Liver (tissue), 9 donors: ENCODE data around the gene CD55. TPM values are rescaled to one million over a fixed set of nuclear protein-coding genes. Genes with fewer than 3 reads are reported as not detected.

ENCODE experiments used
- DNase-seq: peaks from one replicate; pipeline ENCODE4 v3.0.0-alpha.2; 2017; ENCODE audit warnings: low spot score
- H3K27ac ChIP-seq, 2 donors: one replicate each; pipeline ENCODE4 v1.7.0; 2013; ENCODE audit warnings: inconsistent platforms in 2 of 2, low read length in 2 of 2, control low read depth in 1 of 2, low read depth in 1 of 2, mild to moderate bottlenecking in 1 of 2
- H3K27me3 ChIP-seq, 4 donors: one replicate each; pipeline versions ENCODE4 v1.6.1 to v1.7.0; 2013; ENCODE audit warnings: low read length in 3 of 4, inconsistent platforms in 1 of 4, mild to moderate bottlenecking in 1 of 4, moderate library complexity in 1 of 4; ENCODE audit not compliant: control insufficient read depth in 4 of 4, insufficient read depth in 4 of 4
- H3K36me3 ChIP-seq, 4 donors: one replicate each; pipeline versions ENCODE4 v1.6.1 to v1.7.0; 2013; ENCODE audit warnings: low read length in 3 of 4, mild to moderate bottlenecking in 3 of 4, low read depth in 1 of 4, moderate library complexity in 1 of 4; ENCODE audit not compliant: control insufficient read depth in 4 of 4, insufficient read depth in 3 of 4
- H3K4me1 ChIP-seq, 4 donors: one replicate each; pipeline versions ENCODE4 v1.6.1 to v1.7.0; 2013; ENCODE audit warnings: low read length in 3 of 4, mild to moderate bottlenecking in 3 of 4, moderate library complexity in 1 of 4; ENCODE audit not compliant: control insufficient read depth in 4 of 4, insufficient read depth in 4 of 4
- H3K4me3 ChIP-seq, 3 donors: one replicate each; pipeline versions ENCODE4 v1.6.1 to v1.7.0; 2013; ENCODE audit warnings: low read length in 3 of 3, control low read depth in 1 of 3, low read depth in 1 of 3, mild to moderate bottlenecking in 1 of 3
- H3K9ac ChIP-seq, 2 donors: one replicate each; pipeline ENCODE4 v1.7.0; 2013; ENCODE audit warnings: low read length in 2 of 2, mild to moderate bottlenecking in 2 of 2, moderate library complexity in 2 of 2, control low read depth in 1 of 2, low read depth in 1 of 2
- H3K9me3 ChIP-seq, 4 donors: one replicate each; pipeline versions ENCODE4 v1.6.1 to v1.7.0; 2013; ENCODE audit warnings: low read length in 3 of 4; ENCODE audit not compliant: control insufficient read depth in 4 of 4
- FOXA2 ChIP-seq: IDR thresholded peaks from 2 replicates; pipeline ENCODE4 v1.6.1; 2016; ENCODE audit warnings: antibody characterized with exemption
- HNF4A ChIP-seq, 2 donors: conservative IDR thresholded peaks; 2 replicates each; pipeline ENCODE4 v1.6.1; 2016; ENCODE audit warnings: antibody characterized with exemption in 2 of 2, mild to moderate bottlenecking in 2 of 2
- HNF4G ChIP-seq: IDR thresholded peaks from 2 replicates; pipeline ENCODE4 v1.6.1; 2016; ENCODE audit warnings: antibody characterized with exemption
- JUND ChIP-seq, 2 donors: IDR thresholded peaks; 2 replicates each; pipeline ENCODE4 v1.6.1; 2016; ENCODE audit warnings: antibody characterized with exemption in 2 of 2
- NR2F2 ChIP-seq: IDR thresholded peaks from 2 replicates; pipeline ENCODE4 v1.6.1; 2016; ENCODE audit warnings: antibody characterized with exemption
- RXRA ChIP-seq, 2 donors: IDR thresholded peaks; 2 replicates each; pipeline ENCODE4 v1.6.1; 2017 to 2018; ENCODE audit warnings: antibody characterized with exemption in 2 of 2, mild to moderate bottlenecking in 1 of 2
- SP1 ChIP-seq: IDR thresholded peaks from 2 replicates; pipeline ENCODE4 v1.6.1; 2018; ENCODE audit warnings: antibody characterized with exemption, mild to moderate bottlenecking
- TAF1 ChIP-seq: conservative IDR thresholded peaks from 2 replicates; pipeline ENCODE4 v1.6.1; 2016; ENCODE audit warnings: antibody characterized with exemption, mild to moderate bottlenecking
- WGBS: extraction: QIAGEN DNeasy Blood & Tissue Kit; methylation state at CpG from one replicate; pipeline ENCODE4 v1.1.7; 2013; 5-methylcytosine and 5-hydroxymethylcytosine counted together
- polyA plus RNA-seq, 2 donors: library from polyadenylated mRNA; stranded (reverse) in 1 of 2; unstranded in 1 of 2; fragments of 200-250 nt in 1 of 2; fragments of >200 nt in 1 of 2; fragmentation: Nextera tagmentation in 1 of 2; extraction: Ambion mirVana in 1 of 2; gene quantifications; one replicate each; pipeline versions ENCODE4 v1.2.1 to v1.2.3, GENCODE V29; 2013 to 2015
- total RNA-seq, 2 donors: library from RNA; depleted of rRNA; stranded (reverse); fragments of >200 nt; gene quantifications; one replicate each; pipeline ENCODE4 v1.2.3, GENCODE V29; 2014
- TF ChIP-seq, protein P1 (sequence below): IDR thresholded peaks from 2 replicates; pipeline ENCODE4 v1.6.1; 2016; ENCODE audit warnings: antibody characterized with exemption
- TF ChIP-seq, protein P2 (sequence below): fragments of 150-350 bp; IDR thresholded peaks from 2 replicates; pipeline ENCODE4 v1.5.1; 2017; ENCODE audit warnings: improper control_type of control experiment, low read depth, low read length; ENCODE audit not compliant: missing input control
- TF ChIP-seq, protein P3 (sequence below): IDR thresholded peaks from 2 replicates; pipeline ENCODE4 v1.6.1; 2016; ENCODE audit warnings: antibody characterized with exemption, mild to moderate bottlenecking
- TF ChIP-seq, protein P4 (sequence below): IDR thresholded peaks from 2 replicates; pipeline ENCODE4 v1.6.1; 2016; ENCODE audit warnings: antibody characterized with exemption
- donor health status: healthy.
- donor health status: healthy.
- donor health status: healthy.
- donor health status: healthy.
- donor health status: healthy.

Gene CD55
- total and polyA plus RNA-seq, 4 donors, result 11.0 to 27.6 (median 12.6) TPM

DNA sequence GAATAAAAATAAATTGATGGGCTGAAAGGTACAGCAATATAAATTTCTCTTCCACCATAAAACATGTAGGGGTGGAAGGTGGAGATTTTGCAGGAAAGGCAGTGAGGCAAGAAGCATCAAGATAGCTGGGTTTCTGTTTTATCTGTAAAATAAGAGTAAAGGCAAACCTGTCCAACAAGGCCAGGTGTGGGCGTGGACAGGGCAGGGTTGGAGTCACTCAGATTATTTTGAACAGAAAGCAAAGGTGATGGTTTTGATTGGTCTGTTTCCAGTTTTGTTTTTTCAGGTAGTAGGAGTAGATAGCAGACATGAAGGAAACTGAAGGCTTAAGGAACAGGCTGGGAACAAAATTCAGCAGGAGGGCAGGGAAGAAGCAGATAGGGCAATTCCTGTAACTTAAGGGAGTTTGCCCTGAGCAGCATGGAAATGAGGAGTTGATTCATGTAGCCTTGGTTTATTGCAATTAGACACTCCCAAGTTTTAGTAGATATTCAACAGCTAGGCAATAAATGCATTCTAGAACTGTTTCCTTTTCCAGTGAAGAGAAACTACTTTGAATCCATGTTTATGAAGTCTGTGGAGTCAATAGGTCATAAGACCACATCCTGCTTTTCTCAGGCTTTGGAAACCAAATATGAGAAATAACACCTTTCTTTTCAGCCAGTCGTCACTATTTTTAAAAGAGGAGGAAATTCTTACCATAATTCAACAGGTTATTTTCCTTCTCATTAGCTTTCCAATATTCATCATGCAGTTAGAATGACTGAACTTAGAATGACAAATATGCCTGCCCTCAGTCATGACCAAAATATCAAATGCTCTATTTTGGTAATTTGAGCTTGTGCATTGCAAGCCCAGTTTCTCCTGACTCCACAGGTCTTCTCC lies 38.7 kb upstream of the CD55 start:
- TF ChIP-seq, protein P1, sequence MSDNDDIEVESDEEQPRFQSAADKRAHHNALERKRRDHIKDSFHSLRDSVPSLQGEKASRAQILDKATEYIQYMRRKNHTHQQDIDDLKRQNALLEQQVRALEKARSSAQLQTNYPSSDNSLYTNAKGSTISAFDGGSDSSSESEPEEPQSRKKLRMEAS, result no peak
- no peak for TF ChIP-seq FOXA2
- TF ChIP-seq, protein P2, sequence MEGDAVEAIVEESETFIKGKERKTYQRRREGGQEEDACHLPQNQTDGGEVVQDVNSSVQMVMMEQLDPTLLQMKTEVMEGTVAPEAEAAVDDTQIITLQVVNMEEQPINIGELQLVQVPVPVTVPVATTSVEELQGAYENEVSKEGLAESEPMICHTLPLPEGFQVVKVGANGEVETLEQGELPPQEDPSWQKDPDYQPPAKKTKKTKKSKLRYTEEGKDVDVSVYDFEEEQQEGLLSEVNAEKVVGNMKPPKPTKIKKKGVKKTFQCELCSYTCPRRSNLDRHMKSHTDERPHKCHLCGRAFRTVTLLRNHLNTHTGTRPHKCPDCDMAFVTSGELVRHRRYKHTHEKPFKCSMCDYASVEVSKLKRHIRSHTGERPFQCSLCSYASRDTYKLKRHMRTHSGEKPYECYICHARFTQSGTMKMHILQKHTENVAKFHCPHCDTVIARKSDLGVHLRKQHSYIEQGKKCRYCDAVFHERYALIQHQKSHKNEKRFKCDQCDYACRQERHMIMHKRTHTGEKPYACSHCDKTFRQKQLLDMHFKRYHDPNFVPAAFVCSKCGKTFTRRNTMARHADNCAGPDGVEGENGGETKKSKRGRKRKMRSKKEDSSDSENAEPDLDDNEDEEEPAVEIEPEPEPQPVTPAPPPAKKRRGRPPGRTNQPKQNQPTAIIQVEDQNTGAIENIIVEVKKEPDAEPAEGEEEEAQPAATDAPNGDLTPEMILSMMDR, result no peak
- TF ChIP-seq, protein P3, sequence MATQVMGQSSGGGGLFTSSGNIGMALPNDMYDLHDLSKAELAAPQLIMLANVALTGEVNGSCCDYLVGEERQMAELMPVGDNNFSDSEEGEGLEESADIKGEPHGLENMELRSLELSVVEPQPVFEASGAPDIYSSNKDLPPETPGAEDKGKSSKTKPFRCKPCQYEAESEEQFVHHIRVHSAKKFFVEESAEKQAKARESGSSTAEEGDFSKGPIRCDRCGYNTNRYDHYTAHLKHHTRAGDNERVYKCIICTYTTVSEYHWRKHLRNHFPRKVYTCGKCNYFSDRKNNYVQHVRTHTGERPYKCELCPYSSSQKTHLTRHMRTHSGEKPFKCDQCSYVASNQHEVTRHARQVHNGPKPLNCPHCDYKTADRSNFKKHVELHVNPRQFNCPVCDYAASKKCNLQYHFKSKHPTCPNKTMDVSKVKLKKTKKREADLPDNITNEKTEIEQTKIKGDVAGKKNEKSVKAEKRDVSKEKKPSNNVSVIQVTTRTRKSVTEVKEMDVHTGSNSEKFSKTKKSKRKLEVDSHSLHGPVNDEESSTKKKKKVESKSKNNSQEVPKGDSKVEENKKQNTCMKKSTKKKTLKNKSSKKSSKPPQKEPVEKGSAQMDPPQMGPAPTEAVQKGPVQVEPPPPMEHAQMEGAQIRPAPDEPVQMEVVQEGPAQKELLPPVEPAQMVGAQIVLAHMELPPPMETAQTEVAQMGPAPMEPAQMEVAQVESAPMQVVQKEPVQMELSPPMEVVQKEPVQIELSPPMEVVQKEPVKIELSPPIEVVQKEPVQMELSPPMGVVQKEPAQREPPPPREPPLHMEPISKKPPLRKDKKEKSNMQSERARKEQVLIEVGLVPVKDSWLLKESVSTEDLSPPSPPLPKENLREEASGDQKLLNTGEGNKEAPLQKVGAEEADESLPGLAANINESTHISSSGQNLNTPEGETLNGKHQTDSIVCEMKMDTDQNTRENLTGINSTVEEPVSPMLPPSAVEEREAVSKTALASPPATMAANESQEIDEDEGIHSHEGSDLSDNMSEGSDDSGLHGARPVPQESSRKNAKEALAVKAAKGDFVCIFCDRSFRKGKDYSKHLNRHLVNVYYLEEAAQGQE, result no peak
- no peak for TF ChIP-seq HNF4A (conservative IDR thresholded peaks at IDR 0.05)
- TF ChIP-seq SP1, result no peak
- no peak for TF ChIP-seq RXRA (IDR thresholded peaks at IDR 0.05)
- TF ChIP-seq HNF4G, result no peak
- H3K4me3 ChIP-seq, result no peak overlapping the region
- no peak overlapping the region for H3K9ac ChIP-seq
- 73% methylated on average over 2 of the region's 2 CpGs for WGBS
- no peaks in the 10 kb centered on the region for H3K27me3 ChIP-seq
- no peak for DNase-seq
- peaks cover 0 to 1% (median 0%) of the 10 kb centered on the region in 4 donors for H3K36me3 ChIP-seq
- H3K27ac ChIP-seq, result peak overlapping the region; percentile 25 to 33
- H3K9me3 ChIP-seq, result no peaks in the 10 kb centered on the region
- H3K4me1 ChIP-seq, result no peaks in the 10 kb centered on the region

DNA sequence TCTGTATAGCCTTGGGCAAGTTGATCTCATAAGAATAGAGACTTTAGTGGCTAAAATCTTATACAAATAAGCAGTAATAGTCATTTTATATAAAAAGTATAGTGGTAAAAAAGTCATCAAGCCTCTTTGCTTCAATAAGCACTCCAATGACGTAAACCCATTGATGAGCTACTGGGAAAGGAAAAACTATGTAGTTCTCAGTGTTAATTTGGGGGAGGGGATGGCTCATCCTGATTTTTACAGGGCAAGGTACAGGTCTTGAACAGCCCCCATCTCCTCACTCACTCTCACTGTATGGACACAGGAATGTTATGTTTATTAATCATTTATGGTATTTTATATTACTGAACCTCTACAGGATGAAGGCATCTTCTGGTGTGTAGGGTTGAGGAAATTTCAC lies 38.1 kb upstream of the CD55 start:
- Histone ChIP-seq H3K36me3 (peaks cover 0 to 1% (median 0%) of the 10 kb centered on the region in 4 donors), H3K27me3 (no peaks in the 10 kb centered on the region), H3K27ac (no peak overlapping the region), H3K9me3 (no peaks in the 10 kb centered on the region), H3K9ac (no peak overlapping the region), H3K4me1 (no peaks in the 10 kb centered on the region), H3K4me3 (no peak overlapping the region)
- TF ChIP-seq, protein P3, result no peak
- TF ChIP-seq, protein P4, sequence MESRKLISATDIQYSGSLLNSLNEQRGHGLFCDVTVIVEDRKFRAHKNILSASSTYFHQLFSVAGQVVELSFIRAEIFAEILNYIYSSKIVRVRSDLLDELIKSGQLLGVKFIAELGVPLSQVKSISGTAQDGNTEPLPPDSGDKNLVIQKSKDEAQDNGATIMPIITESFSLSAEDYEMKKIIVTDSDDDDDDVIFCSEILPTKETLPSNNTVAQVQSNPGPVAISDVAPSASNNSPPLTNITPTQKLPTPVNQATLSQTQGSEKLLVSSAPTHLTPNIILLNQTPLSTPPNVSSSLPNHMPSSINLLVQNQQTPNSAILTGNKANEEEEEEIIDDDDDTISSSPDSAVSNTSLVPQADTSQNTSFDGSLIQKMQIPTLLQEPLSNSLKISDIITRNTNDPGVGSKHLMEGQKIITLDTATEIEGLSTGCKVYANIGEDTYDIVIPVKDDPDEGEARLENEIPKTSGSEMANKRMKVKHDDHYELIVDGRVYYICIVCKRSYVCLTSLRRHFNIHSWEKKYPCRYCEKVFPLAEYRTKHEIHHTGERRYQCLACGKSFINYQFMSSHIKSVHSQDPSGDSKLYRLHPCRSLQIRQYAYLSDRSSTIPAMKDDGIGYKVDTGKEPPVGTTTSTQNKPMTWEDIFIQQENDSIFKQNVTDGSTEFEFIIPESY, result no peak
- TF ChIP-seq FOXA2 (no peak), HNF4G (no peak), JUND (IDR thresholded peaks at IDR 0.05) (no peak), NR2F2 (no peak), TAF1 (no peak)
- no peak for DNase-seq
- WGBS, result 97% methylated on average over 1 of the region's 1 CpG
